Fibroblast of skin of abdomen (primary cell): ENCODE data around the gene PTPN13.
"Not testable (repeated sequence)": the region's sequence is repeated elsewhere in the genome, so short reads cannot be mapped to it uniquely, and the experiment has no call there.

Source experiments
- DNase-seq: peaks from one replicate; pipeline ENCODE4 v3.0.0-alpha.2; 2013

Gene PTPN13

GRCh38 chr4:86652332-86652932, 58.3 kb downstream of the PTPN13 start:
- DNase-seq = no peak

DNA sequence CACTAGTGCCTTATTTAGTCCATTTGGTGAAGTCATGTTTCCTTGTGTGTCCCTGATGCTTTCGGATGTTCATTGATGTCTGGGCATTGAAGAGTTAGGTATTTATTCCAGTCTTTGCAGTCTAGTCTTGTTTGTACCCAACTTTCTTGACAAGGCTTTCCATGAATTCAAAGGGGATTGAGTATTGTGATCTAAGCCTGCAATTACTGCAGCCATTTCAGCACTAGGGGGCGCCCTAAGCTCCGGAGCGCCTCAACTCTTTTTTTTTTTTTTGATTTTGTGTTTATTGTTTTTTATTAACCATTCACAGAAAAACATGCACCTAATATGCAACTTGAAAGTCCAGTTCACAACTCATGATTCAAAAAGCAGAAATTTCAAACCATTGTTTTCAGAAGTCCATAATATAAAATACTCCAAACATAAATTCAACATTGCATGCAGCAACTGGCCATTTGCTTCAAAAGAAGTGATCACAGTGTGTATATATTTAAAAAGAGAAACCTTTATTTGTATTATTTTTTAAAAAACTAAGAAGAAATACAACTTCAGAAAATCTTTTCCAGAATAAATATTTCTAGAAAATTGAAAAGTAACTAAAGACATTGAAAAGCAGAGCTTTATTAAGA, 59.2 kb downstream of the PTPN13 start:
- DNase-seq = no peak

DNA sequence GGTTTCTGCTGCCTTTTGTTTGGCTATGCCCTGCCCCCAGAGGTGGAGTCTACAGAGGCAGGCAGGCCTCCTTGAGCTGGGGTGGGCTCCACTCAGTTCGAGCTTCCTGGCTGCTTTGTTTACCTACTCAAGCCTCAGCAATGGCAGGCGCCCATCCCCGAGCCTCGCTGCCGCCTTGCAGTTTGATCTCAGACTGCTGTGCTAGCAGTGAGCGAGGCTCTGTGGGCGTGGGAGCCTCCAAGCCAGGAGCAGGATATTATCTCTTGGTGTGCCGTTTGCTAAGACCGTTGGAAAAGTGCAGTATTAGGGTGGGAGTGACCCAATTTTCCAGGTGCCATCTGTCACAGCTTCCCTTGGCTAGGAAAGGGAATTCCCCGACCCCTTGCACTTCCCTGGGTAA, 62.7 kb downstream of the PTPN13 start:
- not testable (repeated sequence) for DNase-seq

- DNase-seq = no peak
These were observed 63.3 kb downstream of the PTPN13 start for GRCh38 chr4:86657382-86657781.

DNA sequence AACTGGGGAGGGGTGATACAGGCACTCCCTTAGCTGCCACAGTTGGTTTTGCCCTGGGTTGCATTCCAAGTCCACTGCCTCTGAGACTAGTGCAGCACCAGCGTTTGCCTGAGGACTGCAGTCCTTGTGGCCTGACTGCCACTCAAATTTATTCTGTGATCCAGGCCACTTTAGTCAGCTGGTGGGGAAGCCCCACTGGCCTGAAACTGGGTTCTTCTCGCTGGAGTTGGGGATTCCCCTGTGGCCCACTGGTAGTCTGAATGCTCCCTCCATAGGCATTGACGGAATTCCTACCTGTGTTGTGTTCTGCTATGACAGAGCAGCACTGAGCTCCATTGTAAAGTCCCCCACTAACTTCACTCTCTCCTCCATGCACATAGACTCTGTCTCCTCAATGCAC, 63.8 kb downstream of the PTPN13 start:
- DNase-seq = no peak

DNA sequence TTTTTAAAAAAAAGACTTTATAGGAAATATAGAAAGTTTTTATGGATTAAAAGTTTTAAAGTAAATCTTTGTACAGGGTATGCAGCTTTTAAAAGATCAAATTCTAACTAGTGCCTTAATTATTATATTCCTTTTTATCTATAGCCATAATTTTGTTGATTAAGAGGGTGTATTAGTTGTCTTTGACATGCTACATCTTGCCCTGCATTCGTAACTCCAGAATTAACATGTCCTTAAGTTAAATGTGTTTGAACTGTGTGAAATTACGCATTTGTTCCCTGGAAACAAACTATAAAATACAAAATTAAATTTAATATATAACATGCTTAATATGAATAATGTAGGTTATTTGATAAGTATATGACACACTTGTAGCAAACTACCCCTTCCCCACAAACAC, 66.3 kb downstream of the PTPN13 start:
- DNase-seq = no peak

DNA sequence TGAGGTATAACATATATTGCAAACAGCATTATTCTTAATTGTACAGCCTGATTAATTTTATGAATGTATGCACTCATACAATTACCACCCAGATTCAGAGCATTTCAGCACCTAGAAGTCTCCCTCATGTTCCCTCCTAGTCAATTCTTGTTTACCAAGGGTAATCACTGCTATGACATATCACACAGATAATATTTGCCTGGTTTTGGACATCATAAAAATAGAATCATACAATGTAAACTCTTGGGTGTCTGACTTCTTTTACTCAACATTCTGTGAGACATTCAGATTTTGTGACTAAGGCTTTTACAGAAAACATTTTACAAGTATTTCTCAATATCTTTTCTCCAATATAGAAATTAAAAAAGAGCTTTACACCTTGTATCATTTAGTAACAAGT, 66.9 kb downstream of the PTPN13 start:
- no peak for DNase-seq

DNA sequence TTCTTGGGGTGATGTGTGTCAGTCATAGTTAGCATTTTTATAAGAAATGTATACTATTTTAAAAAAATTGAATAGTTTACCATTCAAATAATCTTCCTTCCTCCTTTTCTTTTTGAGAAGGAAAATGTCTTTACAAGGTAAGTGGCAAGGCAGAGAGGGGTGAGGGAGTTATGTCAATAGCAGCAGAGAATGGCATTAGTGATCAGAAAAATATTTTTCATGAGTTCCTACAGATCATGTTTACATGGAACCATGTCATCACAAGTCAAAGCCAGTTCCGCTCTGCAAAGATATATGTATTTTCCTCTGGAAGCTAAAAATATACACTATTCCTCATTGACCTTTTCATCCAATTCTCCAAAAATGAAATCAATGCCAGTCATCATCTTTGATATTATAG, 67.3 kb downstream of the PTPN13 start:
- DNase-seq = no peak

GRCh38 chr4:86664959-86665358, 70.8 kb downstream of the PTPN13 start:
- peak; percentile 87 for DNase-seq

DNA sequence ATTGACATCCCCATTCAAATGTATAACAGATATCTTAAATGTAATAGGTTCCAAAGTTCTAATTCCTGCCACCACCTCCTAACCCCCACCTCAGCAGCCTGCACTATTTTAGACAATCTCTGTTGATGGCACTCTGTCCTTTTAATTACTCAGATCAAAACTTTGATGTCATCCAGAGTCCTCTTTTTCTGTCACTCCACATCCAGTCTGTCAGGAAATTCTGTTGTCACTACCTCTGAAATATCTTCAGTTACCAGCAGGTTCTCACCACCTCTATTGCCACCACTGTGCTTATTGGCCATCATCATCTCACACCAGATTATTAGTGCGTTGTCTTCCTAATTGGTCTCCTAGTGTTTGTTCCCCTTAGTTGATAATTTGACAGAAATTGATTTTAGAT, 76.2 kb downstream of the PTPN13 start:
- DNase-seq = no peak

- DNase-seq = peak; percentile 73
These were observed 76.6 kb downstream of the PTPN13 start for GRCh38 chr4:86670756-86671155.

DNA sequence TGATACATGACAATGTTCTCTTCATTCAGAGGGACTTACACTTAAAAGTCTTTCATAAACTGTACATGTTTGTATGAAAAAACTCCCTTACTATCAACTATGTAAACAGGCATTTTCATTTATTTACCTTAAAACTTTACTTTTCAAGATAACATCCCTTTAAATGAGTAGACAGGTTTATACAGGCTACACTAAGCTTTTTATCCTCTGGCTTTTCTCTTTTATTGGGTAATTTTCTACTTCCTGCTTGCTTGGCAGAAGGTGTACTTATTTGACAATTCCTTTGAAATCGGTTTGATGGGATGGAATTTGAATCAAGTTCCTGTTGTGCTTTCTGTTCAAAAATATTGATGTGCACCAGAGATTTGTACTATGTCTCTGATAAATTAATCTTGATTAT, 81.4 kb downstream of the PTPN13 start:
- no peak for DNase-seq

DNA sequence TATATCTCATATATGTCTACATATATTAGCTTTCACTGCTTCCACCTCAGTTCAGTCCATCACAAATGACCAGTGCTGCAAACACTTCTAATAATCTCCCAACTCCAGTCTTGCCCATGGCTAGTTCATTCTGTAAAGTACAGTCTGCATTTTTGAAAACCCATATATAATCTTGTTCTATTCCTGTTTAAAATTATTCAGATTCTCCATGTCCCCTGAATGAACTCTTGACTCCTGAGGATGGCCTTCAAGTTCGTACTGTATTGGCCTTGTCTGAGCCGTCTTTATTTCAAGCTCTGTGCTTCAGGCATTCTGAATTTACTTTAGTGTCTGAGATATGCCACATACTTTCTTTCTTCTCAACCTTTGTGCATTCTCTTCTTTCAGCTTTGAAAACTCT, 84.7 kb downstream of the PTPN13 start:
- DNase-seq = no peak

DNA sequence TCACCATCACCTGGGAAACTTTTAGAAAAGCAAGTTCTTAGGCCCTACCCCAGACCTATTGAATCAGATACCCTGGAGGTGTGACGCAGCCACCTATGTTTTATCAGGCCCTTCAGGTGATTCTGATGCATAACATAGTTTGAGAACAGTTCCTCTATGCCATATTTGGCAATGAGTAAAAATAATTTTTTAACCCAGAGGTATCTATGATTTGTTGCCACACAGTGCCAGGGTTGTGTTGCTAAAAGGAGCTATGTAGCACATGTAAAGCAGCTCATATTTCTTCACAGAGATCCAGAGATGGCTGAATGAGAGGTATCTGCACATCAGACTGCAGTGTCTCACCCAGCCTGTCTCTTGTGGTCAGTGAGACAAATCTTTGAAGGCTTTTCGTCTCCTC, 85.3 kb downstream of the PTPN13 start:
- DNase-seq = no peak

DNA sequence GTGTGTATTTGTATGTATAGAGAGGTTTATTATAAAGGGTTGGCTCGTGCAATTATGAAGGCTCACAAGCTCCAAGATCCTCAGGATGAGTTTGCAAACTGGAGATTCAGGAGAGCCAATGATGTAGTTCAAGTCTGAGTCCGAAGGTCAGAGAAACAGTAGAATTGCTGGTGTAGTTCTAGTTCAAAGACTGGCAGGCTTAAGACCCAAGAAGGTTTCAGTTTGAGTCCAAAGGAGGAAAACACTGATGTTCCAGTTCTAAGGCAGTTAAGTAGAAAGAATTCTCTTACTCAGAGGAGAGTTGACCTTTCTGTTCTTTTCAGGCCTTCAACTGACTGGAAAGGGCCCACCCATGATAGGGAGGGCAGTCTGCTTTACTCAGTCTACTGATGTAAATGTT, 89.1 kb downstream of the PTPN13 start:
- DNase-seq = no peak

DNA sequence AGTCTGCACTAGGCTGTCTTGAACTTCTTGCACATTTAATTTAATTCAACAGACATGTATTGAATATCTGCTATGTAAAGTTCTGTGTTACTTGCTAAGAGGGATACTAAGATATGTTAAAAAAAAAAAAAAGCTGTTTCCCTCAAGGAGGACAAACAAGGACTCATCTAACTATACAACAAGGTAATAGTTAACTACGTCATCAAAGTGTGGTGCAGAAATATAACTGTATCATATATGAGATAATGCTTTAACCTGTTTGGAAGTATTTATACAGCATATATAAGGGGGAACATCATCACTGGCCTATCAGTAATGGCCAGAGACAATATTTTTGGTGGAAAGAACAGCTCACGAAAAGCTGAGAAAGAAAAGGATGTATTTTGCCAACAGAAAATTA, 89.9 kb downstream of the PTPN13 start:
- no peak for DNase-seq

DNA sequence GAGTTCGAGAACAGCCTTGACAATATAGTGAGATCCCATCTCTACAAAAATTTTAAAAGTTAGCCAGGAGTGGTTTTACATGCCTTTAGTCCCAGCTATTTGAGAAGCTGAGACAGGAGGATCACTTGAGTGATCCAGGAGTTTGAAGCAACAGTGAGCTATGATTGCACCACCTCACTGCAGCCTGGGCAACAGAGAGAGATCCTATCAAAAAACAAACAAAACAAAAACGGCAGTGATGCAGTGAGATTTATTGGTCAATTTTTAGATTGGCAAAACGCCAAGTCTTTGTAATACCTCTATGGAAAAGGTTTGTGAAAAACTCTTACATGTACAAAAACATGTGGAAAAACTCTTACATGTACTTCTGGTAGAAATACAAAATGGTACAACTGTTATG, 91.3 kb downstream of the PTPN13 start:
- DNase-seq = peak; percentile 14

DNA sequence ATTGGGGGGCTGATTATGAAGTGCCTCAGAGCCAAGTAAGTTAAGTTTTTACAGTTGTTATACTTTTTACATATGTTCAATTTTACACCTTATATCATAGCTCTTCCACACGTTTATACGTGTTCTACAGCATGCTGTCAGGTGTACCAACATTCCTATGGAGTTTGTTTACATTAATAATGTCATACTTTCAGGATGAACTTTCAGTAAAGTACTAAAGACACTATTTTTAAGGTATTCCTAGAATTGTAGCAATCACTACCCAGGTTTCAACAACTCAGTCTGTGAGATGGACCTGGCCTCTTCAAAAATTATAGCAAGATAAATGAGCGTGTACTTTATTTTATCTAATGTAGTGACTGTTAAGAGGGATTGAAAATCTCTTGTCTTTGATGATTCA, 92.6 kb downstream of the PTPN13 start:
- no peak for DNase-seq

DNA sequence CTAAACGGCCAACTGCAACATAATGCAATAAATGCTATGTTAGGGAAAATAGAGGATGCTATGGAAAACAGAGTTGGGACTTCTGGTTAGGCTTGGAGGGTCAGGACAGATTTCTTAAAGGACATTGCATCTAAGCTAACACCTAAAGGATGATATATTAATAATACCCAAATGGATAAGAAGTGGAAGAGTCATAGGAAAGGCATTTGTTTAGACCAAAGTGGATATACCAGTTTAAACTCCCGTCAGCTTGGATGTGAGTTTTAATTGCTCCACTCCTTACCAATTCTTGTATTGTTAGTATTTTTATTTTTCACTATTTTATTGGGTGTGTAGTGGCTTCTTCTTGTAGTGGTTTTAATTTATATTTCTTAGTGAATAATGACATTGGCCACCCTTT, 93.9 kb downstream of the PTPN13 start:
- DNase-seq = no peak

GRCh38 chr4:86704601-86705000, 110.5 kb downstream of the PTPN13 start:
- DNase-seq = no peak

- DNase-seq = no peak
These were observed 112.9 kb downstream of the PTPN13 start for GRCh38 chr4:86706923-86707597.

DNA sequence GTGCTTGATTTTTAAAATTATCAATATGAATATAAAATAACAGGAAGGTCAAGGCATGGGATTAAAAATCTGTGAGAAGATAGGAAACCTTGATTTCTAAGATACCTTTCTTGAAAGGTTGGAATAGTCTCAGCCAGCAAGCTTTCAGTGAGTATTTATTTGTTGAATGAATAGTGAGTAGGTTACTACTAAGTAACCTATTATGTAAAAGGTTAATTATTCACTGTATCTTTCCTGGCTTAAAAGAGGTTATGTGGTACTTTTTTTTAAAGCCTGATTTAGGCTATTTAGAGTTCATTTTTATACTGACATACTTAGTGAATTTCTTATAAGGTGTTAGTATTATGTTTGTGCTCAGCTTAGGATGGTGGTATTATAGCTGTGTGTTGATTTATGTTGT, 123.5 kb downstream of the PTPN13 start:
- no peak for DNase-seq

- DNase-seq = no peak
These were observed 124.0 kb downstream of the PTPN13 start for GRCh38 chr4:86718152-86718551.

DNA sequence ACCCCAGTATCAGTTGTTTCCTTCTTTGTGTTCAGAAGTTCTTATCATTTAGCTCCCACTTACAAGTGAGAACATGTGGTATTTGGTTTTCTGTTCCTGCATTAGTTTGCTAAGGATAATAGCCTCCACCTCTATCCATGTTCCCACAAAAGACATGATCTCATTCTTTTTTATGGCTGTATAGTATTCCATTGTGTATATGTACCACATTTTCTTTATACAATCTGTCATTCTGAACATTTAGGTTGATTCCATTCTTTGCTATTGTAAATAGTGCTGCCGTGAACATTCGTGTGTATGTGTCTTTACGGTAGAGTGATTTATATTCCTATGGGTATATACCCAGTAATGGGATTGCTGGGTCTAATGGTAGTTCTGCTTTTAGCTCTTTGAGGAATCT, 125.0 kb downstream of the PTPN13 start:
- not testable (repeated sequence) for DNase-seq
